Erythroblast (primary cell): ENCODE data around the gene CNST.

Source experiments
- GATA1 ChIP-seq: IDR thresholded peaks from 2 replicates; pipeline ENCODE4 v1.6.1; 2011; ENCODE audit warnings: low read depth, mild to moderate bottlenecking, control low read depth, low read length, moderate library complexity
- POLR2A ChIP-seq: IDR thresholded peaks from 2 replicates; pipeline ENCODE4 v1.6.1; 2011; ENCODE audit warnings: mild to moderate bottlenecking, low read length

DNA sequence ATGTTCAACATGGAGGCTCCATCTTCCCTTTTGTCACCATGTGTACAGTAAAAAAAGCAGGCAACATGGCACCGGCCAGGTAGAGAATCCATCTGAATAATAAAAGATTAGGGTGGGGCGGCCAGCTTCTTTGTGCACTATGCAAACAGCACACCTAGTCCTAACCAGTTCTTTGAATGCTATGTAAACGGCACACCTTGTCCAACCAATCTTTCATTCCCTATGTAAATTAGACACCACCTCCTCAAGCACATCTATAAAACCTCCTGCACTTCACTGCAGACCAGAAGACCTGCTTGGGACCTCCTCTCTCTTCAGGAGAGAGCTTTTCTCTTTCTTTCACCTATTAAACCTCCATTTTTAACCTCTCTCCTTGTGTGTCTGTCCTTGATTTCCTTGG lies 28.4 kb upstream of the CNST start:
- TF ChIP-seq POLR2A: no peak
- no peak for TF ChIP-seq GATA1
